Keratinocyte (primary cell): ENCODE data around the gene KCNC4. TPM values are rescaled to one million over a fixed set of nuclear protein-coding genes. Genes with fewer than 3 reads are reported as not detected.

ENCODE experiments used
- DNase-seq: peaks from one replicate; pipeline ENCODE4 v3.0.0-alpha.2; 2011; ENCODE audit warnings: low read depth, missing footprints, low spot score
- FAIRE-seq: peaks from 2 replicates; lab custom pipeline; 2011; peaks lifted over from hg19 to GRCh38; lab: Jason Lieb, UNC
- H2AFZ ChIP-seq: 2 replicates; pipeline ENCODE4 v1.6.0; 2012; ENCODE audit warnings: low read length, control low read depth, inconsistent platforms; ENCODE audit not compliant: control insufficient read depth
- H3K27ac ChIP-seq: 2 replicates; pipeline ENCODE4 v1.5.1; 2011; ENCODE audit warnings: low read length; ENCODE audit not compliant: control insufficient read depth, insufficient read depth
- H3K27me3 ChIP-seq: 3 replicates; pipeline ENCODE4 v1.6.0; 2011; ENCODE audit warnings: low read length; ENCODE audit not compliant: control insufficient read depth, insufficient read depth; ENCODE audit errors: extremely low read depth
- H3K36me3 ChIP-seq, 2 experiments: 2 replicates in 1 of 2; 3 replicates in 1 of 2; pipeline ENCODE4 v1.5.1; 2011; ENCODE audit warnings: low read length in 2 of 2, mild to moderate bottlenecking in 1 of 2; ENCODE audit not compliant: control insufficient read depth in 2 of 2, insufficient read depth in 2 of 2; ENCODE audit errors: extremely low read depth in 1 of 2
- H3K4me1 ChIP-seq: 3 replicates; pipeline ENCODE4 v1.5.1; 2011; ENCODE audit warnings: low read length; ENCODE audit not compliant: control insufficient read depth, insufficient read depth; ENCODE audit errors: extremely low read depth
- H3K4me2 ChIP-seq: 3 replicates; pipeline ENCODE4 v1.6.0; 2011; ENCODE audit warnings: low read depth, low read length; ENCODE audit not compliant: control insufficient read depth, insufficient read depth; ENCODE audit errors: extremely low read depth
- H3K4me3 ChIP-seq, 3 experiments: fragments of 200-600 bp in 1 of 3; sonication (generic) in 1 of 3; 2 replicates in 2 of 3; 3 replicates in 1 of 3; pipeline ENCODE4 v1.5.1; 2011 to 2016; ENCODE audit warnings: low read length in 3 of 3, mild to moderate bottlenecking in 3 of 3, control low read depth in 2 of 3, inconsistent platforms in 1 of 3, low read depth in 1 of 3, mixed read lengths in 1 of 3, mixed run types in 1 of 3, moderate library complexity in 1 of 3; ENCODE audit not compliant: control insufficient read depth in 2 of 3, insufficient read depth in 2 of 3; ENCODE audit errors: extremely low read depth in 1 of 3
- H3K79me2 ChIP-seq: 2 replicates; pipeline ENCODE4 v1.6.0; 2012; ENCODE audit warnings: low read length; ENCODE audit not compliant: control insufficient read depth, insufficient read depth
- H3K9ac ChIP-seq: 3 replicates; pipeline ENCODE4 v1.6.0; 2011; ENCODE audit warnings: low read length; ENCODE audit not compliant: control insufficient read depth, insufficient read depth; ENCODE audit errors: extremely low read depth
- H3K9me1 ChIP-seq: 3 replicates; pipeline ENCODE4 v1.6.0; 2011; ENCODE audit warnings: low read length; ENCODE audit not compliant: control insufficient read depth, insufficient read depth; ENCODE audit errors: extremely low read depth
- H3K9me3 ChIP-seq: 2 replicates; pipeline ENCODE4 v1.5.1; 2012; ENCODE audit warnings: low read depth, low read length; ENCODE audit not compliant: control insufficient read depth
- H4K20me1 ChIP-seq: 3 replicates; pipeline ENCODE4 v1.6.0; 2011; ENCODE audit warnings: low read length; ENCODE audit not compliant: control insufficient read depth, insufficient read depth; ENCODE audit errors: extremely low read depth
- CTCF ChIP-seq, 3 experiments: IDR thresholded peaks in 1 of 3; conservative IDR thresholded peaks in 1 of 3; optimal IDR thresholded peaks in 1 of 3; 2 replicates in 2 of 3; 3 replicates in 1 of 3; pipeline versions ENCODE3 to v1.5.1; 2011; ENCODE audit warnings: low read length in 3 of 3, mild to moderate bottlenecking in 3 of 3, moderate library complexity in 2 of 3, control low read depth in 1 of 3, inconsistent platforms in 1 of 3; ENCODE audit not compliant: insufficient read depth in 2 of 3; ENCODE audit errors: extremely low read depth in 1 of 3
- EZH2 ChIP-seq: IDR thresholded peaks from one replicate; pipeline ENCODE4 v1.6.1; 2012; ENCODE audit warnings: inconsistent platforms, mild to moderate bottlenecking, low read length, moderate library complexity
- dilution Hi-C: fragments of 300-500 bp; cut with MboI; formaldehyde crosslinking; loops from one replicate; pipeline ENCODE4 v1.7.0; 2020; ENCODE audit warnings: low sequenced_read_pairs; ENCODE audit not compliant: extremely low pct_ligation_motif_present
- polyA plus RNA-seq, 5 experiments: library from polyadenylated mRNA; depleted of rRNA in 3 of 5; stranded (reverse) in 3 of 5; stranded (forward) in 1 of 5; unstranded in 1 of 5; fragments of >200 nt; gene quantifications; 1 replicate in 1 of 5; 2 replicates in 3 of 5; 3 replicates in 1 of 5; pipeline versions ENCODE4 v1.2.1 to v1.2.3, GENCODE V29; 2011 to 2012; ENCODE audit warnings: missing spikeins in 2 of 5, low read depth in 1 of 5, low replicate concordance in 1 of 5

Gene KCNC4
- polyA plus RNA-seq, 1 donor (not counting 4 experiments of a cell fraction or from before 2014, with no cell fraction given): 1.3 TPM

- FAIRE-seq (no peak), DNase-seq (no peak)
- no peak overlapping the region for H3K27ac ChIP-seq
- dilution Hi-C loops: no loop called here
- H3K36me3 ChIP-seq: no peaks in the 10 kb centered on the region
- H3K4me3 ChIP-seq: no peak overlapping the region
- H3K4me1 ChIP-seq: no peaks in the 10 kb centered on the region
- H2AFZ ChIP-seq: no peak overlapping the region
- H4K20me1 ChIP-seq: no peaks in the 10 kb centered on the region
- H3K9me1 ChIP-seq: no peaks in the 10 kb centered on the region
- no peak overlapping the region for H3K4me2 ChIP-seq
- peaks cover 3% of the 10 kb centered on the region for H3K27me3 ChIP-seq
- H3K79me2 ChIP-seq: no peaks in the 10 kb centered on the region
- TF ChIP-seq CTCF (optimal IDR thresholded peaks at IDR 0.05 in 1 of 3, IDR thresholded peaks at IDR 0.05 in 1 of 3, conservative IDR thresholded peaks at IDR 0.05 in 1 of 3; ENCODE audit: extremely low read depth in 1 of 3, insufficient read depth in 2 of 3, low read length in 3 of 3): no peak
- TF ChIP-seq EZH2: no peak
- no peaks in the 10 kb centered on the region for H3K9me3 ChIP-seq
- H3K9ac ChIP-seq: no peak overlapping the region
Observed at GRCh38 chr1:110170766-110171733, 39.1 kb upstream of the KCNC4 start.

- dilution Hi-C loops: no loop called here
Observed at GRCh38 chr1:110172001-110172400, 38.1 kb upstream of the KCNC4 start.

More at GRCh38 chr1:110172001-110172400, 38.1 kb upstream of the KCNC4 start:
- no peak overlapping the region for H3K9ac ChIP-seq
- no peak overlapping the region for H3K4me3 ChIP-seq
- H3K36me3 ChIP-seq: no peaks in the 10 kb centered on the region
- H3K9me1 ChIP-seq: no peaks in the 10 kb centered on the region
- no peaks in the 10 kb centered on the region for H3K4me1 ChIP-seq
- H3K9me3 ChIP-seq: no peaks in the 10 kb centered on the region
- FAIRE-seq (no peak), DNase-seq (no peak)
- no peak overlapping the region for H3K27ac ChIP-seq
- H3K4me2 ChIP-seq: no peak overlapping the region
- H4K20me1 ChIP-seq: no peaks in the 10 kb centered on the region
- no peak for TF ChIP-seq CTCF (optimal IDR thresholded peaks at IDR 0.05 in 1 of 3, IDR thresholded peaks at IDR 0.05 in 1 of 3, conservative IDR thresholded peaks at IDR 0.05 in 1 of 3; ENCODE audit: extremely low read depth in 1 of 3, insufficient read depth in 2 of 3, low read length in 3 of 3)
- no peak for TF ChIP-seq EZH2
- H2AFZ ChIP-seq: no peak overlapping the region
- H3K27me3 ChIP-seq: peaks cover 3% of the 10 kb centered on the region
- no peaks in the 10 kb centered on the region for H3K79me2 ChIP-seq
